ENCODE measurements around the gene MYH10. TPM values are rescaled to one million over a fixed set of nuclear protein-coding genes. Genes with fewer than 3 reads are reported as not detected.

MYH10 gene
- total RNA-seq (2022): 64.3 and 74.0 TPM in 2 replicates
- percentile 75 among the genes with signal in this experiment for Bru-seq, nascent RNA
- BruChase-seq, experiment 1, labeled RNA remaining after a 2-hour chase: percentile 72 among the genes with signal in this experiment
- BruChase-seq, experiment 2, labeled RNA remaining after a 6-hour chase: percentile 82 among the genes with signal in this experiment
- long read RNA-seq, full-length matches to known transcripts: 11 of 55 reads
- long read RNA-seq, partial matches to known transcripts: 19 of 55 reads
- long read RNA-seq, other reads (novel, unspliced or antisense): 25 of 55 reads

DNA sequence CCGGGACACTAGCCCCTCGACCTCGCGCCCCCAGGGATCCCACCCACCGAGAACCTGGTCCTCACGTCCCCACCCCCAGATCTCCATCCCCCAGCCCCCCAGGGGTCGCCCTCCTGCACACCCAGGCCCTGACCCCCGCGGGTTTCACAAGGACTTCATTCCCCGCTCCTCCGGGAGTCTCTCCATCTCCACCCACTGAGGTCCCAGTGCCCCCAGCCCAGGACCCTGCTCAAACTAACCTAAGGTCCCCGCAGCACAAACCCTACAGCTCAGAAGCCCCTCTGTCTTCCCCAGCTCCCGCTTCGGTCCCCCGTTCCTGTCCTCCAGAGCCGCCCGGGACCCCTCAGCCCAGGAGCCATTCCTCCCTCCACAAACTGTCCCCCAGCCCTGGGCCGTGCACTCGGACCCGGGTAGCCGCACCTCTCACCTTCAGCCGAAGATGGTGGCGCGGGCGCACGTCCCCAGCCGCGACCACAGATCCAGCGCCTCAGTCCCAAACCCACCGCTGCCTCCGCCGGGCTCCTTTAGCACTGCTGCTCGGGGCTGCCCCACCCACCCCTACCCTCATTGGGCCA, at the start of gene MYH10:
Gene MYH10, minus strand, starts transcription at position 499 of the 575 bp plus-strand sequence. CDS start 7,479 bp downstream, outside the sequence.
- no peaks in the 10 kb centered on the region for H3K9me3 ChIP-seq
- Mint-ChIP-seq H3K27ac (ENCODE audit: unreplicated experiment) (peak within 1 kb of the TSS; percentile 84), H3K9me3 (ENCODE audit: unreplicated experiment) (no peaks in the 10 kb centered on the region), H3K4me1 (ENCODE audit: low read depth, unreplicated experiment) (peaks cover 13% of the 10 kb centered on the region), H3K36me3 (ENCODE audit: insufficient read depth, unreplicated experiment) (peaks cover 12% of the 10 kb centered on the region), H3K27me3 (ENCODE audit: insufficient read depth, unreplicated experiment) (no peaks in the 10 kb centered on the region), H3K4me3 (ENCODE audit: unreplicated experiment) (peak within 1 kb of the TSS; percentile 93)
- no peaks in the 10 kb centered on the region for H3K36me3 ChIP-seq (ENCODE audit: control insufficient read depth, insufficient read depth, low read length)
- no peaks in the 10 kb centered on the region for H3K27me3 ChIP-seq (replicated peaks; ENCODE audit: control insufficient read depth, insufficient read depth, low read length)
- no peaks in the 10 kb centered on the region; the same call in 1 of the 2 replicates for H3K4me1 ChIP-seq
- BruUV-seq (replicated peaks): no TSS peak
- peak within 1 kb of the TSS; percentile 74 for H3K4me3 ChIP-seq (ENCODE audit: low read depth, low read length)
- TF ChIP-seq, protein P1, sequence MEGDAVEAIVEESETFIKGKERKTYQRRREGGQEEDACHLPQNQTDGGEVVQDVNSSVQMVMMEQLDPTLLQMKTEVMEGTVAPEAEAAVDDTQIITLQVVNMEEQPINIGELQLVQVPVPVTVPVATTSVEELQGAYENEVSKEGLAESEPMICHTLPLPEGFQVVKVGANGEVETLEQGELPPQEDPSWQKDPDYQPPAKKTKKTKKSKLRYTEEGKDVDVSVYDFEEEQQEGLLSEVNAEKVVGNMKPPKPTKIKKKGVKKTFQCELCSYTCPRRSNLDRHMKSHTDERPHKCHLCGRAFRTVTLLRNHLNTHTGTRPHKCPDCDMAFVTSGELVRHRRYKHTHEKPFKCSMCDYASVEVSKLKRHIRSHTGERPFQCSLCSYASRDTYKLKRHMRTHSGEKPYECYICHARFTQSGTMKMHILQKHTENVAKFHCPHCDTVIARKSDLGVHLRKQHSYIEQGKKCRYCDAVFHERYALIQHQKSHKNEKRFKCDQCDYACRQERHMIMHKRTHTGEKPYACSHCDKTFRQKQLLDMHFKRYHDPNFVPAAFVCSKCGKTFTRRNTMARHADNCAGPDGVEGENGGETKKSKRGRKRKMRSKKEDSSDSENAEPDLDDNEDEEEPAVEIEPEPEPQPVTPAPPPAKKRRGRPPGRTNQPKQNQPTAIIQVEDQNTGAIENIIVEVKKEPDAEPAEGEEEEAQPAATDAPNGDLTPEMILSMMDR (IDR thresholded peaks at IDR 0.05; ENCODE audit: insufficient read depth in 1 of 2, low read depth in 1 of 2, low read length in 1 of 2, severe bottlenecking in 1 of 2, unreplicated experiment in 1 of 2): peak in 1 of 2 experiments; percentile 2
- intact Hi-C loops (cut with micrococcal nuclease; ENCODE audit: unreplicated experiment): loop anchor here (5.0 to 10.0 kb wide), 2 partner anchors 58 to 114 kb away; partner anchors contain the start of gene CCDC42
- CTCF ChIA-PET: interaction anchor here (0.6 to 0.8 kb wide), 2 partner anchors 14 to 115 kb away, joined by 4 to 6 read pairs; no protein-coding TSS in a partner anchor
- POLR2A ChIA-PET: interaction anchor here (0.9 to 1.0 kb wide), 4 partner anchors 58 to 247 kb away, joined by 3 to 5 read pairs (median 4); no protein-coding TSS in a partner anchor
- DNase-seq: no peak

DNA sequence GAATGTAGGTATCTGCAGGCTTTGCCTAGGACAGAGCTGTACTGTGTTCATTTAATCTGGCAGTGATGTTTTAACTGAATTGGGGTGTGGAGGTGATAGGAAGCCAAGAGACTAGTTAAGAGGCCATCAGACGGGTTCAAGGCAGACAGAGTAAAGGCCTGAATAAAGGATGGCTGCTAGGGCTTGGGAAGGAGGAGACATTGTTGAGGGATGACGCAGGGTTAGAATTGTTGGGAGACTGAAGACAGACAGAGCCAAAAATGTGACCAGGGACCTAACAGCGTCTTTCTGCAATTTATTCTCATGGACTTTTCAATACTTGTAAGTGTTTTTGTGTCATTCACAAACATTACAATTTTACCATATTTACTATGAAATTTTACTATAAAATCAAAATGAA, 48.6 kb upstream of the MYH10 start:
- Mint-ChIP-seq H3K27ac (ENCODE audit: unreplicated experiment) (no peak overlapping the region), H3K36me3 (ENCODE audit: insufficient read depth, unreplicated experiment) (no peaks in the 10 kb centered on the region), H3K9me3 (ENCODE audit: unreplicated experiment) (no peaks in the 10 kb centered on the region), H3K4me1 (ENCODE audit: low read depth, unreplicated experiment) (no peaks in the 10 kb centered on the region), H3K27me3 (ENCODE audit: insufficient read depth, unreplicated experiment) (no peaks in the 10 kb centered on the region), H3K4me3 (ENCODE audit: unreplicated experiment) (no peak overlapping the region)
- BruUV-seq (replicated peaks): no TSS peak
- no peak for DNase-seq
- TF ChIP-seq, protein P1 (IDR thresholded peaks at IDR 0.05; ENCODE audit: insufficient read depth in 1 of 2, low read depth in 1 of 2, low read length in 1 of 2, severe bottlenecking in 1 of 2, unreplicated experiment in 1 of 2): no peak
- CTCF ChIA-PET: no interaction called here
- H3K9me3 ChIP-seq: no peaks in the 10 kb centered on the region
- no peaks in the 10 kb centered on the region for H3K4me1 ChIP-seq
- no peak overlapping the region for H3K4me3 ChIP-seq (ENCODE audit: low read depth, low read length)
- POLR2A ChIA-PET: no interaction called here
- intact Hi-C loops (cut with micrococcal nuclease; ENCODE audit: unreplicated experiment): no loop called here
- H3K27me3 ChIP-seq (replicated peaks; ENCODE audit: control insufficient read depth, insufficient read depth, low read length): no peaks in the 10 kb centered on the region
- H3K36me3 ChIP-seq (ENCODE audit: control insufficient read depth, insufficient read depth, low read length): no peaks in the 10 kb centered on the region

DNA sequence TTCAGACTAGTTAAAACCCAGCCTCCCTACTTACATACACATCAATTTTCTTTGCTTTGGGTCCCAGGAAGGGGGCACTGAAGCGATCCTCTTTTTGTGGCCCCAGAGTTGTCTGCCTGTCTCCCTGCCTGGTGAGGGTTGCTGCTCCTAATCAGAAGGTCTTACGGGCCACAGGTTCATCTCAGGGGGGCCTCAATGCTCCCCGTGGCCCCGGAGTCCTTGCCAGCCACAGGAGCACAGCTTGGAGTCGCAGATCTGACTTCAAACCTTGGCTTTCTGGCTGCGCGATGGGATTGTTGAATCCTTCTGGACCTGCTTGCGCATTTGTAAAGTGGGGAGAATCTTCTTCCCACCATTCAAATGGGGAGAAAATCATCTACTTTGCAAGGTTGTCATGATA, 44.8 kb upstream of the MYH10 start:
- Histone ChIP-seq H3K27me3 (replicated peaks; ENCODE audit: control insufficient read depth, insufficient read depth, low read length) (no peaks in the 10 kb centered on the region), H3K4me3 (ENCODE audit: low read depth, low read length) (no peak overlapping the region), H3K36me3 (ENCODE audit: control insufficient read depth, insufficient read depth, low read length) (no peaks in the 10 kb centered on the region), H3K9me3 (no peaks in the 10 kb centered on the region), H3K4me1 (no peaks in the 10 kb centered on the region)
- no peak overlapping the region for H3K27ac Mint-ChIP-seq (ENCODE audit: unreplicated experiment)
- intact Hi-C loops (cut with micrococcal nuclease; ENCODE audit: unreplicated experiment): loop anchor here (2.0 kb wide), 1 partner anchor 49 kb away; no protein-coding TSS in a partner anchor
- no TSS peak for BruUV-seq (replicated peaks)
- ChIA-PET CTCF (no interaction called here), POLR2A (no interaction called here)
- H3K27me3 Mint-ChIP-seq (ENCODE audit: insufficient read depth, unreplicated experiment): no peaks in the 10 kb centered on the region
- peaks cover 5% of the 10 kb centered on the region for H3K4me1 Mint-ChIP-seq (ENCODE audit: low read depth, unreplicated experiment)
- H3K4me3 Mint-ChIP-seq (ENCODE audit: unreplicated experiment): no peak overlapping the region
- H3K36me3 Mint-ChIP-seq (ENCODE audit: insufficient read depth, unreplicated experiment): no peaks in the 10 kb centered on the region
- H3K9me3 Mint-ChIP-seq (ENCODE audit: unreplicated experiment): no peaks in the 10 kb centered on the region
- TF ChIP-seq, protein P1 (IDR thresholded peaks at IDR 0.05; ENCODE audit: insufficient read depth in 1 of 2, low read depth in 1 of 2, low read length in 1 of 2, severe bottlenecking in 1 of 2, unreplicated experiment in 1 of 2): no peak
- no peak for DNase-seq
